Effector memory CD8-positive, alpha-beta T cell (primary cell): Measurements from ENCODE around the gene TRAPPC10.

ENCODE experiments used
- ATAC-seq: fragments of 150-1000 bp; cut with Tn5 transposase; replicated peaks from 2 replicates; pipeline ENCODE4 v1.10.0; 2021; ENCODE audit warnings: mild to moderate bottlenecking, moderate library complexity
- DNase-seq, 3 experiments: peaks; one replicate each; pipeline ENCODE4 v3.0.0; 2021
- H3K27ac Mint-ChIP-seq, 2 donors: one replicate each; pipeline ENCODE4 v1.8.0; 2022; ENCODE audit warnings: mild to moderate bottlenecking in 2 of 2, mixed read lengths in 2 of 2, moderate library complexity in 2 of 2
- H3K27me3 Mint-ChIP-seq, 2 donors: one replicate each; pipeline ENCODE4 v1.8.0; 2022; ENCODE audit warnings: mixed read lengths in 2 of 2
- H3K36me3 Mint-ChIP-seq: one replicate; pipeline ENCODE4 v1.8.0; 2022; ENCODE audit warnings: mild to moderate bottlenecking, moderate library complexity, mixed read lengths; ENCODE audit not compliant: insufficient read depth
- H3K4me1 Mint-ChIP-seq, 2 donors: one replicate each; pipeline ENCODE4 v1.8.0; 2022; ENCODE audit warnings: low read depth in 2 of 2, mixed read lengths in 2 of 2
- H3K4me3 Mint-ChIP-seq, 2 donors: one replicate each; pipeline ENCODE4 v1.8.0; 2022; ENCODE audit warnings: mild to moderate bottlenecking in 2 of 2, mixed read lengths in 2 of 2, moderate library complexity in 2 of 2
- H3K9me3 Mint-ChIP-seq, 2 donors: one replicate each; pipeline ENCODE4 v1.8.0; 2022; ENCODE audit warnings: mixed read lengths in 2 of 2

The TRAPPC10 gene

DNA sequence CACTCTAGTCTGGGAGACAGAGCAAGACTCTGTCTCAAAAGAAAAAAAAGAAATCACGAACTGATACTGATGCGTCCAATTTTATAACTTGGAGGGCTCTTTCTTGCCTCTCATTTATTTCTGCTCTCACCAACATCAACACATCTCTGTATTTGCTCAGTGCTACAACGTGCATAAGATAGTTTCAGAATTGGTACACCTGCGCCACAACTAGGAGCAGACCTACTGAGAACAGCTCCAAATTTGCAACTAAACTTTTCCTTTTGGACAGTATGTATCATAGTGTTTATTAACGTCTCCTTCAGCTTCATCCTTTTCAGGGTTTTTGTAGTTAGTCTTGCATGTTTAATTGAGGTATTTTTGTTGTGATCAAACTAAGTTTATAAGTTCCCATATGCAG, 27.7 kb downstream of the TRAPPC10 start:
- no peaks in the 10 kb centered on the region for H3K9me3 Mint-ChIP-seq
- peaks cover 72% of the 10 kb centered on the region for H3K36me3 Mint-ChIP-seq
- peak overlapping the region in 1 of 2 donors; percentile 15 for H3K27ac Mint-ChIP-seq
- peaks cover 16 to 29% of the 10 kb centered on the region in 2 donors for H3K4me1 Mint-ChIP-seq
- ATAC-seq (no peak), DNase-seq (no peak)
- H3K4me3 Mint-ChIP-seq, result no peak overlapping the region
- no peaks in the 10 kb centered on the region for H3K27me3 Mint-ChIP-seq

DNA sequence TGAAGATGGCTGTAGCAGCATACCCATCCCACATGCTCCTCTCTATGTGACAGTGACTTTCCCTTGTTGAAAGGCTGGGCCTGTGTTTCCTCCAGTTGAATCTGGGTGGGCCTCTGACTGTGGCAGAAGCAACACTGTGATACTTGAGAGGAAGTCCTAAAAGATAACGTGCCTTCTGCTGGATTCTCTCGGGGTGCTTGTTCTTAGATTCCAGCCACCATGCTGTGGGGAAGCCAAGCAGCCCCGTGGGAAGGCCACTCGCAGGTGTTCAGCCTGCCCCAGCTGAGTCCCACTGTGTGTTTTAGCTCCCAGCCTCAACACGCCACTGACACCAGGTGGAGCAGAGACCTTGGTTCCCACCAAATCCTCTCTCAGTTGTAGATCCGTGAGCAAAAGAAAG, 31.5 kb downstream of the TRAPPC10 start:
- ATAC-seq (no peak), DNase-seq (no peak)
- no peaks in the 10 kb centered on the region for H3K9me3 Mint-ChIP-seq
- H3K36me3 Mint-ChIP-seq, result peaks cover 74% of the 10 kb centered on the region
- no peaks in the 10 kb centered on the region for H3K27me3 Mint-ChIP-seq
- peaks cover 21 to 37% of the 10 kb centered on the region in 2 donors for H3K4me1 Mint-ChIP-seq
- H3K4me3 Mint-ChIP-seq, result no peak overlapping the region
- peak overlapping the region; percentile 46 to 86 for H3K27ac Mint-ChIP-seq

DNA sequence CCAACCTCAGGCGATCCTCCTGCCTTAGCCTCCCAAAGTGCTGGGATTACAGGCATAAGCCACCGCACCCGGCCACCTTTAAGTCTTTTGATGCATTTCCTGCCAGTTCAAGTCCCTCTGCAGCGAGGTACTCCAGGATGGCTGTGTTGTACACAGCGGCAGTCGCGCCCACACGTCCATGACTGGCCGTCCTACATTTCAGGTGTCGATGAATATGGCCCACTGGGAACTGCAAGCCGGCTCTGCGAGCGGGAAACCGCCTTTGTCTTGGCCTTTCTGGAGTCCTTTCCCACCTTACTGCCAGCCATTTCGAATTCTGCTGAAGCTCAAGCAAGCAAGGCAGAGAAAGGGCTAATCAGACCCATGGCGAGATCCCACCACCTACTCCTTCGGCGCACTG, 34.6 kb downstream of the TRAPPC10 start:
- H3K36me3 Mint-ChIP-seq, result peaks cover 61% of the 10 kb centered on the region

GRCh38 chr21:44047996-44048560, 36.0 kb downstream of the TRAPPC10 start:
- H3K36me3 Mint-ChIP-seq, result peaks cover 68% of the 10 kb centered on the region
- DNase-seq (no peak), ATAC-seq (no peak)
- no peaks in the 10 kb centered on the region for H3K27me3 Mint-ChIP-seq
- no peaks in the 10 kb centered on the region for H3K9me3 Mint-ChIP-seq
- peak overlapping the region; percentile 77 to 93 for H3K27ac Mint-ChIP-seq
- H3K4me1 Mint-ChIP-seq, result peaks cover 39 to 49% of the 10 kb centered on the region in 2 donors
- no peak overlapping the region for H3K4me3 Mint-ChIP-seq

More for the DNA sequence above, 34.6 kb downstream of the TRAPPC10 start:
- Mint-ChIP-seq H3K4me1 (peaks cover 35 to 55% of the 10 kb centered on the region in 2 donors), H3K27me3 (no peaks in the 10 kb centered on the region), H3K9me3 (no peaks in the 10 kb centered on the region), H3K4me3 (no peak overlapping the region), H3K27ac (no peak overlapping the region)
- no peak for ATAC-seq
- DNase-seq, result no peak

- ATAC-seq, result no peak
- Mint-ChIP-seq H3K9me3 (no peaks in the 10 kb centered on the region), H3K36me3 (peaks cover 77% of the 10 kb centered on the region), H3K27me3 (no peaks in the 10 kb centered on the region), H3K4me1 (peaks cover 36 to 44% of the 10 kb centered on the region in 2 donors), H3K27ac (peak overlapping the region; percentile 71 to 93), H3K4me3 (peak overlapping the region in 1 of 2 donors; percentile 12)
- DNase-seq, result no peak
Measured at GRCh38 chr21:44049182-44049581, 37.1 kb downstream of the TRAPPC10 start.

GRCh38 chr21:44049606-44050005, 37.5 kb downstream of the TRAPPC10 start:
- Mint-ChIP-seq H3K4me1 (peaks cover 38 to 46% of the 10 kb centered on the region in 2 donors), H3K27me3 (no peaks in the 10 kb centered on the region), H3K27ac (peak overlapping the region; percentile 71 to 93), H3K9me3 (no peaks in the 10 kb centered on the region), H3K36me3 (peaks cover 75% of the 10 kb centered on the region), H3K4me3 (peak overlapping the region in 1 of 2 donors; percentile 12)
- ATAC-seq (no peak), DNase-seq (no peak)

GRCh38 chr21:44050276-44050675, 38.2 kb downstream of the TRAPPC10 start:
- no peak for ATAC-seq
- Mint-ChIP-seq H3K4me1 (peaks cover 40 to 49% of the 10 kb centered on the region in 2 donors), H3K36me3 (peaks cover 72% of the 10 kb centered on the region), H3K27ac (peak overlapping the region; percentile 71 to 93), H3K9me3 (no peaks in the 10 kb centered on the region), H3K4me3 (no peak overlapping the region), H3K27me3 (no peaks in the 10 kb centered on the region)
- DNase-seq, result no peak

- Mint-ChIP-seq H3K4me1 (peaks cover 40 to 44% of the 10 kb centered on the region in 2 donors), H3K9me3 (no peaks in the 10 kb centered on the region), H3K27me3 (no peaks in the 10 kb centered on the region), H3K27ac (peak overlapping the region; percentile 15 to 93), H3K36me3 (peaks cover 72% of the 10 kb centered on the region), H3K4me3 (no peak overlapping the region)
- peak; percentile 60 for ATAC-seq
- no peak for DNase-seq
Measured at GRCh38 chr21:44051462-44051941, 39.4 kb downstream of the TRAPPC10 start.

DNA sequence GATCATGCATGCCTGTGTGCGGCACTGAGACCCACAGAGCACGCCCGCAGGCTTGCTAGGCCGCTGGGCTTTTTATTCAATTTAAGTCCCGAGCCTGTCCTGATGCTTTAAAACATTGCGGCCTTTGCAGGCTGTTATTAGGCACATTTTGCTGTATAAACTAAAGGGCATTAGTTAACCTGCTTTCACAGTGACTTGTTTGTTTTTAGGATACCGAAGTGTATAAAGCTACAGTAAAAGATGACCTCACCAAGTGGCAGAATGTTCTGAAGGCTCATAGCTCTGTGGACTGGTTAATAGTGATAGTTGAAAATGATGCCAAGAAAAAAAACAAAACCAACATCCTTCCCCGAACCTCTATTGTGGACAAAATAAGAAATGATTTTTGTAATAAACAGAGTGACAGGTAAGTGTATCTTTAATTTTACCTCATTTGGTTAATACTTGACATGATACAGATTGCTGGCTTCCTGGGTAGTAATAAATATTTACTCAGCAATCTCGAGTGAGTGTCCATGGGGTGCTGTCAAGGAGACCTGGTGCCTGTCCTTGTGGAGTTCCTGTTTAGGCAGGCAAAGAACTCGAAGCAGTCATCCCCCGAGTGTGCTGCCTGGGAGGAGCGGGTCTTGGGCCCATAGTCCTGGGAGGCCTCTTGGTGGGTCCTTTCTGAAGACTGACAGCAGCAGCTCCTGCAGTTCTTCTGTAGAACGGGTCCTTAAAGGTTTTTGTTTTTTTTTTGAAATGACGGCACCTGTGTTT, 40.1 kb downstream of the TRAPPC10 start:
- no peak for DNase-seq
- peaks cover 72% of the 10 kb centered on the region for H3K36me3 Mint-ChIP-seq
- no peaks in the 10 kb centered on the region for H3K9me3 Mint-ChIP-seq
- H3K27me3 Mint-ChIP-seq, result no peaks in the 10 kb centered on the region
- ATAC-seq, result no peak
- H3K4me1 Mint-ChIP-seq, result peaks cover 40 to 44% of the 10 kb centered on the region in 2 donors
- H3K27ac Mint-ChIP-seq, result peak overlapping the region; percentile 15 to 73
- H3K4me3 Mint-ChIP-seq, result no peak overlapping the region

GRCh38 chr21:44052830-44053226, 40.7 kb downstream of the TRAPPC10 start:
- Mint-ChIP-seq H3K9me3 (no peaks in the 10 kb centered on the region), H3K4me3 (no peak overlapping the region), H3K4me1 (peaks cover 37 to 41% of the 10 kb centered on the region in 2 donors), H3K36me3 (peaks cover 72% of the 10 kb centered on the region), H3K27me3 (no peaks in the 10 kb centered on the region), H3K27ac (peak overlapping the region in 1 of 2 donors; percentile 73)
- DNase-seq (no peak), ATAC-seq (no peak)

- H3K36me3 Mint-ChIP-seq, result peaks cover 75% of the 10 kb centered on the region
- peak overlapping the region; percentile 68 to 79 for H3K27ac Mint-ChIP-seq
- ATAC-seq, result no peak
- no peaks in the 10 kb centered on the region for H3K27me3 Mint-ChIP-seq
- H3K4me3 Mint-ChIP-seq, result no peak overlapping the region
- no peak for DNase-seq
- peaks cover 33 to 39% of the 10 kb centered on the region in 2 donors for H3K4me1 Mint-ChIP-seq
- no peaks in the 10 kb centered on the region for H3K9me3 Mint-ChIP-seq
Measured at GRCh38 chr21:44053567-44053966, 41.5 kb downstream of the TRAPPC10 start.

DNA sequence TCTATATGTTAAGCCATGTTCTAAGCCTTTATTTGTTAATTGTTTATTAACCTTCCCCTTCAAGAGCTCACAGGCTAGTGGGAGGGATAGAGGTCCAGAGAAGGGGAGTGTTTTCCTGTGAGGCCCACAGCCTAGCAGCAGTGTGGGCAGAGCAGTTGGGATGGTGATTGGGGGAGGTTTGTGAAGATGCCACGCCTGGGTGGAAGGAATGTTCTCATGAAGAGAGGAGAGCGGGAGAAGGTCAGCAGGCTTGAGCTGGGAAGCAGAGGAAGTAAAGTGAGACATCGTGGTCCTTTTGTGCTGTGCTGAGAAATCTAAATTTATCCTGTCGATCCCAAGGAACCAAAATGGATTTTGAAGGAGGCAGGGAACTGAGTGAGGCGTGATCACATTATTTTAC, 42.6 kb downstream of the TRAPPC10 start:
- Mint-ChIP-seq H3K9me3 (no peaks in the 10 kb centered on the region), H3K4me1 (peaks cover 25 to 28% of the 10 kb centered on the region in 2 donors), H3K36me3 (peaks cover 75% of the 10 kb centered on the region), H3K27me3 (no peaks in the 10 kb centered on the region), H3K27ac (peak overlapping the region; percentile 9 to 27), H3K4me3 (no peak overlapping the region)
- ATAC-seq, result no peak
- no peak for DNase-seq

DNA sequence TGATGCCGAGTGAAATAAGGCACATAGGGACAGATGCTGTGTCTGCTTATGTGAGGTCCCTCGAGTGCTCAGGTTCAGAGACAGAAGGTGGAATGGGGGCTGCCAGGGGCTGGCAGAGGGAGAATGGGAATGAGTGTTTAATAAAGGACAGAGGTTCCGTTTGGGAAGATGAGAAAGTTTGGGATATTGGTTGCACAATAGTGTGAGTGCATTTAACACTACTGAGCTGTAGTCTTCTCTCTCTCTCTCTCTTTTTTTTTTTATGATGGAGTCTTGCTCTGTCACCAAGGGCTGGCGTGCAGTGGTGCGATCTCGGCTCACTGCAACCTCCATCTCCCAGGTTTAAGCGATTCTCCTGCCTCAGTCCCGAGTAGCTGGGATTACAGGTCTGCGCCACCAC, 44.9 kb downstream of the TRAPPC10 start:
- DNase-seq (no peak), ATAC-seq (no peak)
- Mint-ChIP-seq H3K27me3 (no peaks in the 10 kb centered on the region), H3K9me3 (no peaks in the 10 kb centered on the region), H3K36me3 (peaks cover 83% of the 10 kb centered on the region), H3K27ac (peak overlapping the region; percentile 87 to 92), H3K4me3 (no peak overlapping the region), H3K4me1 (peaks cover 15 to 16% of the 10 kb centered on the region in 2 donors)
